Fibroblast of mammary gland (primary cell): Measurements from ENCODE around the gene TRAIP.
"Not testable (repeated sequence)": the region's sequence is repeated elsewhere in the genome, so short reads cannot be mapped to it uniquely, and the experiment has no call there.

ENCODE experiments used
- DNase-seq: peaks from one replicate; pipeline ENCODE4 v3.0.0-alpha.2; 2010; ENCODE audit warnings: low read depth
- H3K4me3 ChIP-seq: 2 replicates; pipeline ENCODE4 v1.5.1; 2011; ENCODE audit warnings: low read depth, mild to moderate bottlenecking, low read length, moderate library complexity; ENCODE audit not compliant: control insufficient read depth
- TF ChIP-seq, protein P1 (sequence below): conservative IDR thresholded peaks from 2 replicates; pipeline ENCODE4 v1.5.1; 2011; ENCODE audit warnings: low read depth, low read length, inconsistent platforms; ENCODE audit not compliant: control insufficient read depth, insufficient read depth

TRAIP gene

DNA sequence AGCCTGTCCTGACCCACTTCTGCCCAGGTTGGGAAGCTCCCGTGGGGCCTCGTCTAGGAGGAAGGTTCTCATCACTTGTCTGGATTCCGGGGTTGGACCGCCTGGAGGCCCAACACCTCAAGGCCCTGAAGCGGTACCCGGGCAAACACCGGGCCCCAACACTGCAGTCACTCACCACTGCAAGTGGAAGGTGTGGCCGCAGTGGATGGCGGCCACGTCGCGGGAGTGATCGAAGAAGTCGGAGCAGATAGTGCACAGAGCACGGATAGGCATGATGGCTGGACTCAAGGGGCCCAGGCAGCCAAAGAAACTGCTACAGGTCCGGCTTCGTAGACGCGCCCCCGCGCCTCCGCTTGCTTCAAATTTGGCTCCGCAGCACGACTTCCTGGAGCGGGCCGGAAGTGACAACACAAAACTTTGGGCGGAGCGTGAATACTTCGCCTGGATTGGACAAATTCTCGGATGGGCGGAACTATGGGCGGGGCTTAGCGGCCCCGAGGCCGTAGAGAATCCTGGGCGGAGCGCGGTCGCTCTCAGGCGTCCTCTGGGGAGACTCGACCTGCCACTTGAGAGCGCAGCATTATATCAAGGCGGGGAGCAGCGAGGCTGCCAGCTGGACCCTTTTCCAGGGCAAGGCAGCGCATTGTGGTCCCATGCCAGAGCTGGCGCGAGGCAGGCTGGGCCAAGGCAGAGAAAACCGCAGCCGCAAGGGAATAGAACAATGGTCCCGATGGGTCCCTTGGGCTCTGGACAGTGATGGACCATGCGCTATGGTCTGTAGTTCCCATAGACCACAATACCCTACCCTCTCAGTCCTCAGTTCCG is at the start of gene TRAIP:
Gene TRAIP, minus strand, starts transcription at position 384 of the 825 bp plus-strand sequence. Its CDS starts 111 bp downstream, at position 273.
- peak; percentile 88 for DNase-seq
- peak within 1 kb of the TSS; percentile 84 for H3K4me3 ChIP-seq
- TF ChIP-seq, protein P1, sequence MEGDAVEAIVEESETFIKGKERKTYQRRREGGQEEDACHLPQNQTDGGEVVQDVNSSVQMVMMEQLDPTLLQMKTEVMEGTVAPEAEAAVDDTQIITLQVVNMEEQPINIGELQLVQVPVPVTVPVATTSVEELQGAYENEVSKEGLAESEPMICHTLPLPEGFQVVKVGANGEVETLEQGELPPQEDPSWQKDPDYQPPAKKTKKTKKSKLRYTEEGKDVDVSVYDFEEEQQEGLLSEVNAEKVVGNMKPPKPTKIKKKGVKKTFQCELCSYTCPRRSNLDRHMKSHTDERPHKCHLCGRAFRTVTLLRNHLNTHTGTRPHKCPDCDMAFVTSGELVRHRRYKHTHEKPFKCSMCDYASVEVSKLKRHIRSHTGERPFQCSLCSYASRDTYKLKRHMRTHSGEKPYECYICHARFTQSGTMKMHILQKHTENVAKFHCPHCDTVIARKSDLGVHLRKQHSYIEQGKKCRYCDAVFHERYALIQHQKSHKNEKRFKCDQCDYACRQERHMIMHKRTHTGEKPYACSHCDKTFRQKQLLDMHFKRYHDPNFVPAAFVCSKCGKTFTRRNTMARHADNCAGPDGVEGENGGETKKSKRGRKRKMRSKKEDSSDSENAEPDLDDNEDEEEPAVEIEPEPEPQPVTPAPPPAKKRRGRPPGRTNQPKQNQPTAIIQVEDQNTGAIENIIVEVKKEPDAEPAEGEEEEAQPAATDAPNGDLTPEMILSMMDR, result no peak

- not testable (repeated sequence) for H3K4me3 ChIP-seq, DNase-seq
These were observed 48.1 kb upstream of the TRAIP start for GRCh38 chr3:49904448-49904847.

DNA sequence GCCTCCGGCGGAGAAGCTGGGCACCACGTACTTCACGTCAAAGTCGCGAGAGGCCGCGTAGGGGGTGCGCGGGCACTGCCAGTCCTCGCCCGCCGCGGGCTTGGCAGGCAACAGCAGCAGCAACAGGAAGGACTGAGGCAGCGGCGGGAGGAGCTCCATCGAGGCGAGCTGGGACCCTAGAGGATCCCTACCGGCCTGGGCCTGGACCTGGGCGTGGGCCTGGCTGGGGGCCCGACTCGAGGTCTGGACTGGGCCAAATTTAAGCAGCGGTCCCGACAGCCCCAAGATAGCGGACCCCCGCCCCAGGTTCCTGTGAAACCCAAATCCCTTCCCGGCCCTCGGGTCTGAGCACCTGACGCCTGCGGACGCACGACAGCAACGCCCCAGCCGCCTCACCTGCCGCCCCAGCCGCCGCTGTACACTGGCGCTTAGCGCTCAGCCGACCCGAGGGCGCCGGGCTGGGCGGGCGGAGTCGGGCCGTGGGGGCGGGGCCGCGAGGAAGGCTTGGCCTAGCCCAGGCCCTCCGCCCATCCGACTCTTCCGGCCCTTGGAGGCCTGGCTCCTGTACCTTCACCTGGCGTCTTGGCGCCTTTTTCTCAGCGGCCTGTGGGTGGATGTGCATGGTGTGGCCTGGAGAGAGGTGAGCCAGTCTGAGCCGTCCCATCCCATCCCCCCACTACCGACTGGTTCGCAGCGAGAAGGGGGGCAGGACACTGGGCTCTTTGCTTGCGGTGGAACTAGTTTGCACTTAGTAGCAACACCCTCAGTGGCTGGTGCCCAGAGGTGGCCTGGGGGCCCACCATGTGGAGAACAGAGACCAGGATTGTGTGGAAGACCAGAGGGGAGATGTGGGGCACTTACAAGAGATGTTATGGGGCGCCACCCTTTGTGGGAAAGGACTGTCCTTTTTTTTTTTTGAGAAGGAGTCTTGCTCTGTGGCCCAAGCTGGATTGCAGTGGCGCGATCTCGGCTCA is 47.4 kb upstream of the TRAIP start, which contains the start of gene MST1R:
Gene MST1R, minus strand, starts transcription at position 423 of the 974 bp plus-strand sequence. Its CDS starts 264 bp downstream, at position 159.
- TF ChIP-seq, protein P1, result no peak
- H3K4me3 ChIP-seq, result peak within 1 kb of the TSS; percentile 34
- DNase-seq, result peak; percentile 12

- TF ChIP-seq, protein P1, result no peak
- no peak overlapping the region for H3K4me3 ChIP-seq
- no peak for DNase-seq
These were observed 46.4 kb upstream of the TRAIP start for GRCh38 chr3:49902511-49903345.

DNA sequence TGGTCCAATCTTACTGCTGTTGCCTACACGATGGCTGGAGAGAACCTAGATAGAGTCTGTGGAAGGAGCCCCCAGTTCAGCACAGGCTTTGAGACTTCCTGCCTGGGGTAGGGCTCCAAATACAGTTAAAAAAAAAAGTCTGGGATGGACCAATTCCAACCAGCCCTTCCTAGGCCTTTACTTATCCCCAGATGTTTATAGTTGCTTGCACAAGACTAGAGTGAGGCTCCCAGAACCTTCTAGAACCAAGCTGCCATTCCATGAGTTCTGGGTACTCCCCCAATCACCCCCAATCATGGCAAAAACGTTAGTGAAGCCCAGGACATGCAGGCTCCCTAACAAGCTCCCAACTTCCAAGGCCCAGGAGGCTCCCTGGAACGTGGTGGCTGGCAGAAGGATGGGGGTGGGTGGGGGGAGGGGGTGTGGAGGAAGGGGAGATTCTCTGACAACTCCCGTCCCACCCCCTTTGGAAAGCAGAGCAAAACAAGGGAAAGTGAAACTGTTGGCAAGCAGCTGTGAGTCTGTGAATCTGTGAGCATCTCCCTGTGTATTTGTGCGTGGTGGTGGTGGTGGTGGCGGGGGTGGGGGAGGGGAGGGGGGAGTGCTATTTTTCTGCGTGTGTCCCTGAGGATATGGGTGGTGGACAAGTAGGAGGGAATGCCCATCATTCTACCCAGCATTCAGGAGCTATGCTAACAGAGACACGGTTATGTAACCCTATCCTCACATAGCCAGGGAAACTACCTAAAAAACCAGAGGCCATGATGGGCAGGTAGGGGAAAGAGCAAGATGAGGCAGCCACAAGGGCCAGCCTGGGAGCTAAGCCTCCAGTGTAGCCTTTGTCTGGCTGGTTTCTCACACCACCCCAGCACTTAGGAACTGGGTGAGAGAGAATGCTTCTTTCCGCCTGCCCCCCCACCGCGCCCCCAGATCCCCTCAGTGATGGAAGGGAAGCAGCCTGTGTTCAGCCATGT is 45.3 kb upstream of the TRAIP start:
- H3K4me3 ChIP-seq, result no peak overlapping the region
- TF ChIP-seq, protein P1, result no peak
- peak; percentile 15 for DNase-seq

DNA sequence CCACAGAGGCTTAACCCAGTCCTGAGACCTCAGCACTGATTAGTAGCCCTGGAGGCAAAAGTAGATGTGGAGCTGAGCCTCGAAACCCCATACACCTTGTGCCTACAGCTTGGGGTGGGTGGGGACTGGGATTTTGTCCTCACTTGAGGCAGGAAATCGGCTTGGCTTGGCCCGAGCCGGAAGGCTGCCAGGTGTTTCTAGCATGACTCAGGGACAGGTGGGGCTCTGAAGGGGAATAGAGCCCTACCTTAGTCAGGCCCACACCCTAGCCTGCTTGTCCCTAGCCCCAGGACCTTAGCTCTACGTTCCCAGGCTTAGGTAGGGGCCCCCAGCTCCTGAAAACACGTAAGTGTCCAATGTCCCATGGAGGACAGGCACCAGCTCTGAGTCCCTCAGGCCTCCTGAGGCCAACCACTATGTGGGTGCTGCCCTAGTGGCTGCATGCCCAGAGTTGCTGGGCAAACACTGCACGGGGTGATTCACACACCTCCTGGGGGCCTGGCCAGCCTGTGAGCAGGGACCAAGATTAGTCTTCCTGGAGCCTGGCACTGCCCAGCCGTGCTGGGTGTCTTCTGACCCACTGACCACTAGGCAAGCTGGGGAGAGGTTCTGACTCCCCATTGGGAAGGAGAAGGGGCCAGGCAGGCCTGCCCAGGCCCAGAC is 44.3 kb upstream of the TRAIP start:
- no peak overlapping the region for H3K4me3 ChIP-seq
- DNase-seq, result peak; percentile 8
- TF ChIP-seq, protein P1, result no peak
